ENCODE results near the gene KRTAP20-2.

Gene KRTAP20-2

GRCh38 chr21:30676737-30677136 lies 41.7 kb downstream of the KRTAP20-2 start:
- no peak for DNase-seq

GRCh38 chr21:30680586-30680985 lies 45.6 kb downstream of the KRTAP20-2 start:
- no peak for DNase-seq

GRCh38 chr21:30684506-30684905 lies 49.5 kb downstream of the KRTAP20-2 start:
- no peak for DNase-seq
